Measurements from ENCODE around the gene GLE1. TPM values are rescaled to one million over a fixed set of nuclear protein-coding genes. Genes with fewer than 3 reads are reported as not detected.
"Not testable (repeated sequence)": the region's sequence is repeated elsewhere in the genome, so short reads cannot be mapped to it uniquely, and the experiment has no call there.

GLE1 gene
- total RNA-seq, 1 donor from 2014 or later: 28.3 TPM

DNA sequence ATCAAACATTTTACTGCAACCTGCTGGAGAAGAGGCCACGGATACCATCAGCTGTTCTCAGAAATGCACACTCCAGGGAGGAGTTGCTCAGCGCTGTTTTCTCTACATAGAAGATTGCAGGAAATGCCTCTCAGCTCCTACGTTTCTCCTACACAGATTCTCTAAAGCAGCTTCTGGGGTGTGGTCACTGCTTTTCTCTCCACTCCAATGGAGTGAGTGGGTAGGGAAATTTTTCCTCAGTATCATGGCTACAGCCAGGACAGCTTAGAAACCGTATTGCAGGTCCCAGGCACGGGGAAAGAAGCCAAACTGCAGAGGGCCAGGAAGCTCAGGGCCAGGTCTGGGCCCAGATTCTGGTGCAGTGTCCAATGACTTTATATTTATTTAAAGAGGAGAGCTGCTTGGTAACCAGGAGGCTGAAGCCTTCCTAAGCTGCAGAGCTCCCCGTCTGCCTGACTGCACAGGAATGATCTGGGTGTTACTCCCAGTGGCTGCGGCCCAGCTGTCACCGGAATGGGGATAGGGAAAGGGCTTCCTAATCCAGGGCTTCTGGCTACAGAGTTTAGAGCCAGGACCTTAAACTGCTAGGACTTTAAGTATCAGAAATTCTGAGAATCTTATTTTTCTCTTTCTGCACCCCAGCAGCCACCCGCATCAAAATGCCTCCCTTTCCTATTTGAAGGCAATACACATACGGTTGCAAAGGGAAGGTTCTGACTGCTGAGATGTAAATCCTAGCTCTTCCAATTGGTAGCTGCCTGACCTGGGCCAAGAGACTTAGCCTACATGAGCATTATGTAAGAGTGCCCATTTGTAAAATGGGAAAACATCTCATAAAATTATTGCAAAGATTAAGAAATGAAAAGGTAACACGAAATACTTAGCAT, 46.5 kb downstream of the GLE1 start:
- DNase-seq (ENCODE audit: low read depth): peak; percentile 62

DNA sequence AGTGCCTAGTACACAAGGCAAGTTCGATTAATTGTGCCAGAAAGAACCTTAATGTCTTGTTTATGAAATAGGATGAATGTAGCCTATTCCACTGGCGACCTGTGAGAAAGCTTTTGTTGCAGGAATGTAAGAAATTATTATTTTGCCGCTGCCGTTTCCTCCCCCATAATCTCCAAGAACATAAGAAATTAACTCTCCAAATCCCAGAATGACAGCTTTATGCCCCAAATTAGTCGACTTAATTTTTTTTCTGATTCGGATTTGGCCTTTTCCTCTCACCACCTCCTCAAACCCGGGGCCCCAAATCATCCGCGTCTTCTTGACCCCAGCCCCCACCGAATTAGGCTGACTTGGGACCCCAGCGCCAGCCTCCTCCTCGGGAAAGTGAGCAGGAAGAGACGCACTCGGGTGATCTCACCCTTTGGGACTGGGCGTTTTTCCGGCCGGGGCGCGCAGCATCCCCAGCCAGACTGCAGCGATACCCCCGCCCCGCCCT, 47.2 kb downstream of the GLE1 start:
- no peak for DNase-seq (ENCODE audit: low read depth)

DNA sequence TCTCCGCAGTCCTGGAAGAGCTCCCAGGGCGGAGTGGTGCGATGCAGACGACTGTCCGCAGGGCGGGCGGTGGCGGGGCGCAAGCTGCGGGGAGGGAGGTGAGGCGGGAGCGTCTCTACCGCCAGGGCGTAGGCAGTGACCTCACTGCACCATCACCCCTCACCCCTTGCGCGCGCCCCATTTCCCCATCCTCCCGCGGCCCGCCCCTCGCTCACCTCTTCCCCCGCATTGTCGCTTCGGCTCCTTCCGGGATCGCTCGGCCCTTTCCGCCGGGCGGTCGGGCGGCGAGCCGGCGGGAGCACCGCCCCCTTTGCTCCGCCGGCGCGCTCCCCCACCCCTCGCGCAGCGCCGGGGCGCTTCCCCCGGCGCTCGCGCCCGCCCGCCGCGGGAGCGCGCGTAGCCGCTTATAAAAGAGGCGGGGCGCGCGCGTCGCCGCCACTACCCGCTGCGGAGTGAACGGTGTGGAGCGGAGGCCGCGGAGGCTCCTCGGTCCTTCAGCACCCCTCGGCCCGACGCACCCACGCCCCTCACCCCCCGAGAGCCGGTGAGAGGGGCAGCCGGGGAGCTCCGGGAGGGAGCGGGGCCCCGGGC, 47.7 kb downstream of the GLE1 start, which contains the start of gene SPTAN1:
Gene SPTAN1, plus strand, starts transcription at position 435 of the 591 bp plus-strand sequence. CDS start 14,154 bp downstream, outside the sequence.
- peak; percentile 89 for DNase-seq (ENCODE audit: low read depth)

DNA sequence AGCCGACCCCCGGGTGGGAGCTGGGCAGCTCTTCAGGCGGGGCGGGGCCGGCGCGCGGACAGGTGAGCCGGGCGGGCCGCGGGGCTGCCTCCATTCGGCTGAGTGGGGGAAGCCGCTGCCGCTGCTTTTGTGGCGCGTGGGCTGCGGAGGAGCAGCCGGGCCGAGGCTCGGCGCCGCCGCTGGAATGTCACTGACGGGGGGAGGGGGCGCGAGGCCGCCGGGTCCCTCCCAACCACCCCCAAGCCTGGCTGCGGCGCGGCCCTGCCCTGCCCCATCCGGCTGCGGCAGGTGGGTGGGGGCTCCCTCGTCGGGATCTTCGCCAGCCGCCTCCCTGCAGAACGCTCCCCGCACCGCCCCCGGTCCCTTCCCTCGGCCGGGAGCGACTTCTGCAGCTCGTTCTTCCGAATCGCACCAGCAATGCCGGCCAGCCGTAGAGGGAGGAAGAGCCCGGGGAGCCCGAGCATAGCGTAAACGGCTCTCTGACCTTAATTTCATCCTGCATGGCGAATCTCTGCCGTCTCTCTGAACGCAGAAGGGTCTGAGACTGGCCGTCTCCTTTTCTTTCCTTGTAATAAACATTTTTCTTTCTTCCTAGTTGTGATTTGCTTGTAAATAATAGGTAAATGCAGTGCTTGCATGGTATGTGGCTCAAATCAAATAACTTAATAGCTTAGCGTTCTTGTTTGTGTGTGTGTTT, 48.4 kb downstream of the GLE1 start:
- DNase-seq (ENCODE audit: low read depth): peak; percentile 78

DNA sequence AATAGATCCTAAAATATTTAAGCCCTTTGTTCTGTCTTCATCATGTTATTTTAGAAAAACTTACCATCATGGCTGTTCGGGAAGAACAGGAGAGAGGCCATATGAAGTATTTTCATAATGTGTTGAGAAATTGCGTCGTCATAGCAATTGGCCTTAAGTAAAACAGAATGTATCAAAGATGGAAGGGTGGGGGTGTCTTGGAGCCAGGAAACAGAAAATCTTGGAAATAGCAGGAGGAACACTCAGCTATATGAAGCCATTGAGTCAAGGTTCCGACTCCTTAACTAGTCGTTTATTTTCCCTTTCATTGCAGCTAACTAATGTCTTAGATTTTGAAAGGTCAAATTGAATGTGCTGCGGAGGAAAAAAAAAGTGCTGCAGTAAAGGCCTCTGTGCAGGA, 49.2 kb downstream of the GLE1 start:
- peak; percentile 55 for DNase-seq (ENCODE audit: low read depth)

DNA sequence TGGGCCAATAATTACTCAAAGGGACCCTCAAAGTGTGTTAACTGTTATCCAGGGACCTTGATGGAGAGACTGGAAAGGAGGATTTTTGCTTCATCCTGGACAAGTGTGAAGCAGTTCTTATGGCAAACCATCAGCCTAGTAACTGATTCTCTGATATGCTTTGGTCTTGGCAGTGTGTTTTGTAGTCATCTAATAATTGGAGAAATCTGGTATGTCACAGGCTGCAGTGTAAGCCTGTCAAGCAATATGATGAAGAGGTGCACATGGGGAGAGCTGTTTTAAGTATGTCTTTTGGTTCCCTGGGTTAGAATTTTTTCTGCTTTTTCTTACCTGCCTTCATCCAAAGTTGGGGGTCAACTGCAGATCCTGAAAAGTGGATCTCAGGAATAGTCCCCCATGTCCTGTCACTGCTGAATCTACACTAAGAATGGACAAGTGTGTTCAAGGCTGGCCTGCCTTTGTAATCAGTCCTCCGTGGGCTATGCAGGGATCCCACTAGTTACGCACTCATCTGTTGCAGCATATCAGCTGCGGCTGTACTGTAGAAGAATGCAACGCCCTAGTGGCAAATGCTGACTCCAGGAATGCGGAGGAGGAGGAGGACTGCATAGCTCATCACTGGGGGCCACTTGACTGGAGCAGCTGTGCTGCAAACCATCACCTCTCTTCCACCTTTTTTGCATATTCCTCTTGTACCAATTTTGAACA, 49.8 kb downstream of the GLE1 start:
- DNase-seq (ENCODE audit: low read depth): peak; percentile 96

DNA sequence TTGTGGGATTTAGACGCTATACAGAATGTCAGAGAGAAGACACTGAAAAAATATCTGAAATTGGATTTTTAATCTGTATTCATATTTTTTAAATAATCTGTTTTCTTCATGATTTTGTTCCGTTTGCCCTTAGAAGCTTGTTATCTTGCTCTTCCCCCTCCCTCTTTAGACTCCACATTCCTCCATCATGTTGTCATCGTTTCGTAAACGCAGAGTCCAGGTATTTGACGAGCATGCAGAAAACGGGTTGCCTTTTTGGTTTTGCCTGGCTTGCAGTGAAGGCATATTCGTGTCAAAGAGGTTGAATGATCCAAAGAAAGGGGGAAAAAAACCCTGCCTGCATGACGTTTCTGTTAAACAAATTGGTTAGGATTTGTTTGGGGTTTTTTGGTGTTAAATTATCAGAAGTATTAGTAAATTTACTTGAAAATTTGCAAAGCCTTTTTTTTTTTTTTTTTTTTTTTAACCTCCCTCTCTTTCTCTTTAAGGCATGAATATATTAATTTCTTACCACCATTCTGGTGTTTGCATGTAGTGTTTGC, 50.7 kb downstream of the GLE1 start:
- DNase-seq (ENCODE audit: low read depth): peak; percentile 61

DNA sequence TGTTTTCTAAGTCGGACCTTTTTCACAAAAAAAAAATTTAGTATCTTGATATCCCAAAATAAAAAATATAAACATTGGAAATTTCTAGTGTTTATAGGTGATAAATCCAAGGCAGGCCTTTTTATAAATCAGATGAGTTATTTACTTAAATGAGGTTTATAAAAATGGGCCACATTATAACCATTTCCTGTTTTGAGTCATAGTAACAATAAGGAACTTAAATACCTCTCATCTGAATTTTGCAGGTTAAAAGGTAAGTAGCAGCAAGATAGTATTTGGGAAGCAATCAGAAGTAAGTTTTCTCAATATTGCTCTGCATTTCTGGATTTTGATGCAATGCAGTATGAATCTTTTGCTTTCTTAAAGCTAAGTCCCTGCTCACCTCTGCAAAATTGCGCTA, 51.8 kb downstream of the GLE1 start:
- no peak for DNase-seq (ENCODE audit: low read depth)

DNA sequence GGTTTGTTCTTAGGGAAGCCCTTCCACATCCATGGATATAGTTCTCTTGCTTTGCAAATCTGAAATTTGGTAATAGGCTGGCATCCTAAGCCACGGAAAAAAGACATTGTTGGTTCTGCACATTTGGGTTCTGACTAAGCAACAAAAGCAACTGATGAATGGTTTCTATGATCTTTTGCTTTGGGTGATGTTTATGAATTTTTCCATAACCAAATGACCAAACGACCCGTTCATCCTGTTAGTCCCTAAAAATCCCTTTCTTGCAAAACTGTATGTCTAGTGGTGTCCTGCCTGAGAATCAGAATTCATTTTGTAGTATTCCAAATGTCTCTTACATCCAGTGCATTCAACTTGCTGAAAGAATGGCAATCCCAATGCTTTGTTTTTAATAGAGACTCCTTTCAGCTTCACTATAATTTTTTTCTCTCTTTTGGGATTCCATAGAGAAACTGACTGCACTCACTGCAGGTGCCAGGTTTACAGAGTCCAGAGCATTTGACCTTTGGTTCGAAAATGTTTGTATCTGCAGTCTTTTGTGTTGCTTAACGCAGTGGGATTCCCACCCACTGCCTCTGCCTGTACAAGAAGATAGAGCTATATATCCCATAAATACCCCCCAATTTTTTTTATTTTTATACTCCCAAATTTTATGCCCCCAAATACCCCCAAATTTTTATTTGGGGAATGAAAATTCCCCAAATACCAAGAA, 52.6 kb downstream of the GLE1 start:
- DNase-seq (ENCODE audit: low read depth): no peak

DNA sequence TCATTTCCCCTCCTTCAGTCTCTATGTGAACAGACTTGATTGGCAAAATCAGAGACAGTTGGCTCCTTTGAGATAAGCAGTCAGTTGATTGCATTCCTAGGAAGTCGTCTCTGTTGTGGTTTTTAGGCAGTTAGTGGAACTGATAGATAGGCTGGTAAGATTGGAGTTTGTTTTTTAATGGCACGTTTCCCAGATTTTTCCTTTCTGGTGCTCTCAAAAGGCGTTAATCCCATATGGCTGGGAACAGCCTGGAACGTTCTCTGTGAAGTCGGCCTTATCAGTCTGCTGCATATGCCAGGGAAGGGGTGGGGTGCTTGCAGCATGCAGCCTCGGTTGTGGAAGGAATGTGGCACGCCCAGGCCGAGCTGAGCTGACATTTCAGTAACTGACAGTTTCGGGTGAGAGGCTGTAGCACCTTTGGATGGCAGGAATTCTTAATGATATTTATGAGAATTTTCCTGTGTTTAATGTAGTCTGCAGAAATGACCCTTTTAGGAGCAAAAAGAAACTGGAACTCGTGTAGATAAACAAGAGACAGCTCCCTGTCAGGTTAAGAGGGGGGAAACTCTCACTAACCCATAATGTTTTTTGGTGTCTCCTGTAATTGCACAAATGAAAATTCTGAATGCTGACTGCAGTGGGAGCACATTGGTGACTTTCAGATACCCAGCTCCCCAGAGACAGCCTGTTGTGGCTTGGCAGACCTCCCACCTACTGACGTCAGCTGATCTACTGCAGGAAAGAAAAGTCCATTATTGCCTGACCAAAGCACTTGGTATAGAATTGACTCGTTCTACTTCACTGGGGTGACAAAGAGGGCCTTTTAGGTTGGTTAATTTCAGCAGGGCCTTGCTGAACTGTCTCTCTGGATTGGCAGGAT, 54.2 kb downstream of the GLE1 start:
- DNase-seq (ENCODE audit: low read depth): peak; percentile 81

DNA sequence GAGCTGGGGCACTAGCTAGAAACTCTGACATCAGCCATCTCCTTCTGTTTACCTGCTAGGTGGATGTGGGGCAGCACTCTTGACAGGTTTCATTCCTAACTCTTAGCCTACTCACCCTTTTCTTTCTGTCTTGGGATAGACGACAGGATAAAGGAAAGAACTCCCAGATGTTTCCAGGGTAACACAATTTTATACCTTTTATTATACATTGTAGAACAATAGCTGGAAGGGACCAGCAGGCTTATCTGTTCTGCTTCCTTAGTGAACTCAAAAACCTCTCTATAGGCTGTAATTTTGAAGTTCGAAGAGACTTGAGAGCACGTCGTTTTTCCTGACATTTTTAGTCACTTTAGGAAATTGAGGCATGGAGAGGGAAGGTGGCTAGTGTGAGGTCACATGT, 61.1 kb downstream of the GLE1 start:
- DNase-seq (ENCODE audit: low read depth): no peak

DNA sequence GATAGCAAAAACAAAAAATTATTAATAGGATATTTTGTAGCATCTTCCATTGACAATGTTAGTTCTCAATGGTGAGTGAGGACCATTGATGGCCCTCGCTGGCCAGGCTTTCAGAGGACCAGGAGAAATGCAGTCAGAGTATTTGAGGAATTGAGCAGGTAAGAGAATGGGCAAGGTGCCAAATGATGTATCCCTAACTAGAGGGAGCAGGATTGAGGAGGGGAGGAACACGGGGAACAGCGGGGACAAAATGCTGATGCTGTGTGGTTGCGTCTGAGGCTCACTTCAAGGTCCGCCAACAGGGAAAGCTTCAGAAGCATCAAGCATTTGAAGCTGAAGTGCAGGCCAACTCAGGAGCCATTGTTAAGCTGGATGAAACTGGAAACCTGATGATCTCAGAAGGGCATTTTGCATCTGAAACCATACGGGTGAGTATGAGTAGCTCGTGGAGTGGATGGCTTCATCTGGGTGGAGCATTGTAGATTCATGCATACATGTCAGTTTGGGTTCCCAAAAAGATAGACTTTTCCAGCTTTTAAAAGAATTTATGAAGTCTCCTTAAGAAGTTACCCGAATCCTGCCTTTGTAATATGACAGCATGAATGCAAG, 64.1 kb downstream of the GLE1 start:
- DNase-seq (ENCODE audit: low read depth): peak; percentile 32

DNA sequence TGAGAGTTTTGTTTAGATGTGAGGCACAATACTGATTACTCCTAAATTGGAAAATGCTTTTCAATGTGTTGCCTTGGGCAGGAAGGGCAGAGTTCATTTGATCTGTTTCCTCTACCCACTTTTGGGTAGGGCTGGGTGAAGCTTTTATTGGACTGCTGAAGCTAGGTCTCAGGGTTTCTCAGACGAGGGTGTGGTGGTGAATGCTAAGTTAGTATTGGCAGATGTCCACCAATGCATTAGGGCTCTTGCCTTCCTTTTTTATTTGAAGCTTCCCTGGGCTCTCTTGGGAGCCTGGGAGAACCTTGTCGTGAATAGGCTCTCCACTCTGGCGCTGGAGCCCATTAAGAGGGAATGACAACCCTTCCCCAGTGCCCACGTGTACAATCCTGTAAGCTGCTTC, 71.0 kb downstream of the GLE1 start:
- DNase-seq (ENCODE audit: low read depth): peak; percentile 90

DNA sequence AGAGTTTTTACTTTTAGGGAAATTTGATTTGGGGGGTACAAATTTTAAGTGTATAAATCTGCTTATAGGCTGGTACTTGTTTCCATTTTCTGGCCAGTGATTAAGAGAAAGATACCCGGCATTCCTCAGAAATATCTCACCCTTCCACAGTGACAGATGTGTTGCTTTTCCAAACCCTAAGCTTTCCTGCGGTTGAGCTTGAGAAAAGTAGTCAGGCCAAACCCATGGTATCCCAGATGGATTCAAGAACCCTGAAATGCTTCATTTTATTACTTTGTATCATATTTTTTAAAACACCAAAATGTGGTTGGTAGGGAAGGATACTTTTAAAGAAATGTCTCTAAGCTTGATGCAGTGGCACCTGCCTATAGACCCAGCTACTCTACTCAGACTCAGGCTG, 71.4 kb downstream of the GLE1 start:
- DNase-seq (ENCODE audit: low read depth): peak; percentile 80

DNA sequence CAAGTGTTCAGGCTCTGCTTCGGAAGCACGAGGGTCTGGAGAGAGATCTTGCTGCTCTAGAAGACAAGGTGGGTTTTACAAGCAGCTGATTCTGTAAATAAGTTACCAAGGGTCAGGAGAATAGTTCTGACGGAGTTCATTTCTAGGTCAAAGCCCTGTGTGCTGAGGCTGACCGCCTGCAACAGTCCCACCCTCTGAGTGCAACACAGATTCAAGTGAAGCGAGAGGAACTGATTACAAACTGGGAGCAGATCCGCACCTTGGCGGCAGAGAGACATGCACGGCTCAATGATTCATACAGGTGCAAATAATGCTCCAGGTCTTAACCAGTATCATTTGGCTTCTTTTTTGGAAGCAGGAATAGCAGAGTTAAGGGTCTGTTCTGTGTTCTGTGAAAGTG, 72.7 kb downstream of the GLE1 start:
- no peak for DNase-seq (ENCODE audit: low read depth)

DNA sequence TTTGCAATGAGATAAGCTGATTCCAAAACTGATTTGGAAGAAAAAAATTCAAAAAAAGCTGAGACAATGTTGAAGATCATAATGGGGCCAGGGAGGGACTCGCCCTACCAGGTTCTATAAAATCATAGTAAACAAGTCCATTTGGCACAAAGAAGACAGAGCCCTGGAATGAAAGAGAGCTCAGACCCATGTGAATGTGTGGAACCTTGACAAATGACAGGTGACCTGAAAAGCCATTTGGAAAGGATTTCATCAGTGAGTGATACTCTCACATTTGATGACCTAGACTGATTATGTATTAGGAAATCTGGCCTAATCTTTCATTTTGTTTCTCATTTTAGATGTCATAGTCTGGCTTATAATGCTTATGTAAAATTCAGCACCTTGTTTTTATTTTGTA, 74.7 kb downstream of the GLE1 start:
- DNase-seq (ENCODE audit: low read depth): no peak

DNA sequence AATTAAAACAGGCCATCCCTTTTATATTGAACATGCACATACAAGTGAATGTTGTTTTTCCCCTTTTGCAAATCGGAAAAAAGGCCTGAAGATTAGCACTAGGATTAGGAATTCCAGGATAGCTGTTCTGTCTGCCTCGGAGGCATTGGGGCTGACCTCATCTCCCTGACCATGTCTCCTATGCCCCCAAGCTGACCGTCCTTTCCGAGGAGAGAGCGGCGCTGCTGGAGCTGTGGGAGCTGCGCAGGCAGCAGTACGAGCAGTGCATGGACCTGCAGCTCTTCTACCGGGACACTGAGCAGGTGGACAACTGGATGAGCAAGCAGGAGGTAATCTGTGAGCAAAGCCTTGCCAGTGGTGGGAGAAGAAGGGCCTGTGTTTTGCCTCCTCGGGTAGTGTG, 76.2 kb downstream of the GLE1 start:
- no peak for DNase-seq (ENCODE audit: low read depth)

DNA sequence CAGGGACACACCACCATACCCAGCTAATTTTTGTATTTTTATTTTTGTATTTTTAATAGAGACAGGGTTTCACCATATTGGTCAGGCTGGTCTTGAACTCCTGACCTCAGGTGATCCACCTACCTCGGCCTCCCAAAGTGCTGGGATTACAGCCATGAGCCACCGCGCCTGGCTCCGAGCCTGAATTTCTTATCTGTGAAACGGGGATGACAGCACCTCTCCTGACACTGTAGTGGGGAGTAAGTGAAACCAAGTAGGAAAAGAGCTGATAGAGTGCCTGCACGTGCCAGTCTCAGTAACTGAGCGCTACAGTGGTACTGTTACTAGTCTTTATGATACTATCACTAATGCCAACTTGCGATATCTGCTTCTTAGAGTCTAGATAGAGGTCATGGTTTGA, 80.6 kb downstream of the GLE1 start:
- DNase-seq (ENCODE audit: low read depth): not testable (repeated sequence)

DNA sequence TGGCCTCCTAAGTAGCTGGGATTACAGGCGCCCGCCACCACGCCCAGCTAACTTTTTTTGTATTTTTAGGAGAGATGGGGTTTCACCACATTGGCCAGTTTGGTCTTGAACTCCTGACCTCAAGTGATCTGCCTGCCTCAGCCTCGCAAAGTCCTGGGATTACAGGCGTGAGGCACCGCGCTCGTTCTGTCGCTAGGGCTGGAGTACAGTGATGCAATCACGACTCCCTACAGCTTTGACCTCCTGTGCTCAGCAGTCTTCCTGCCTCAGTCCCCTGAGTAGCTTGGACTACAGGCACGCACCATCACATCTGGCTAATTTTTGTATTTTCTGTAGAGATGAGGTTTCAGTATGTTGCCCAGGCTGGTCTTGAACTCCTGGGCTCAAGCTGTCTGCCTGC, 82.4 kb downstream of the GLE1 start:
- DNase-seq (ENCODE audit: low read depth): not testable (repeated sequence)
